Ascending aorta (tissue), 2 donors: ENCODE results near the gene DAGLA. TPM values are rescaled to one million over a fixed set of nuclear protein-coding genes. Genes with fewer than 3 reads are reported as not detected.

Experiments used
- DNase-seq, 2 donors: peaks; one replicate each; pipeline ENCODE4 v3.0.0-alpha.2; 2019; ENCODE audit warnings: low spot score in 2 of 2
- H3K27ac ChIP-seq, 2 donors: fragments of 200-600 bp; sonication (generic); one replicate each; pipeline ENCODE4 v1.5.1; 2016 to 2017; ENCODE audit warnings: mild to moderate bottlenecking in 1 of 2
- H3K27me3 ChIP-seq: fragments of 200-600 bp; sonication (generic); one replicate; pipeline ENCODE4 v1.5.1; 2017
- H3K36me3 ChIP-seq, 2 donors: fragments of 200-600 bp; sonication (generic); one replicate each; pipeline ENCODE4 v1.5.1; 2016
- H3K4me1 ChIP-seq, 2 donors: fragments of 200-600 bp; sonication (generic); one replicate each; pipeline ENCODE4 v1.5.1; 2016 to 2017; ENCODE audit warnings: mild to moderate bottlenecking in 1 of 2
- H3K4me3 ChIP-seq, 2 donors: fragments of 200-600 bp; sonication (generic); one replicate each; pipeline ENCODE4 v1.5.1; 2016 to 2017; ENCODE audit warnings: mild to moderate bottlenecking in 1 of 2
- H3K9me3 ChIP-seq, 2 donors: fragments of 200-600 bp; sonication (generic); one replicate each; pipeline ENCODE4 v1.5.1; 2016
- CTCF ChIP-seq, 3 experiments: fragments of 200-600 bp in 2 of 3; fragments of 450-650 bp in 1 of 3; sonication (generic) in 2 of 3; IDR thresholded peaks; one replicate each; pipeline ENCODE4 v1.5.1; 2016 to 2019; ENCODE audit warnings: antibody characterized with exemption in 3 of 3, mild to moderate bottlenecking in 1 of 3, moderate library complexity in 1 of 3
- intact Hi-C: fragments of 100-400 bp; cut with DNase I; formaldehyde crosslinking; loops from one replicate; pipeline ENCODE4 v1.15.1; 2023
- total RNA-seq: library from RNA; depleted of rRNA; stranded (reverse); fragments of >200 nt; gene quantifications from one replicate; pipeline ENCODE4 v1.1.0, GENCODE V29; 2016

Gene DAGLA
- total RNA-seq, 1 donor from 2014 or later, result 5.3 TPM

- H3K36me3 ChIP-seq, result peaks cover 28 to 32% of the 10 kb centered on the region in 2 donors
- peak in 2 of 3 experiments; percentile 20 to 22 for TF ChIP-seq CTCF (IDR thresholded peaks at IDR 0.05)
- peak within 1 kb of the TSS; percentile 87 to 97 for H3K27ac ChIP-seq
- peak; percentile 60 to 93 for DNase-seq
- no peaks in the 10 kb centered on the region for H3K9me3 ChIP-seq
- peaks cover 5 to 19% of the 10 kb centered on the region in 2 donors for H3K4me1 ChIP-seq
- intact Hi-C loops, result loop anchor here (1.0 to 5.0 kb wide), 4 partner anchors 23 to 330 kb away; partner anchors contain the start of genes FTH1 and INCENP
- H3K4me3 ChIP-seq, result peak within 1 kb of the TSS; percentile 79 to 99
- H3K27me3 ChIP-seq, result no peaks in the 10 kb centered on the region
Observed at GRCh38 chr11:61792310-61793082, 112.3 kb downstream of the DAGLA start, which contains the start of the genes FEN1 and TMEM258. FEN1 (plus strand) TSS chr11:61792911; CDS start chr11:61795362, 2,451 bp downstream. TMEM258 (minus strand) TSS chr11:61792599; CDS start chr11:61792558, 41 bp downstream.

- TF ChIP-seq CTCF (IDR thresholded peaks at IDR 0.05), result no peak
- intact Hi-C loops, result loop anchor here (2.0 to 5.0 kb wide), 3 partner anchors 156 to 329 kb away; partner anchors contain the start of genes FTH1 and INCENP
- Histone ChIP-seq H3K27ac (peak overlapping the region; percentile 87 to 97), H3K4me1 (peaks cover 5 to 19% of the 10 kb centered on the region in 2 donors), H3K27me3 (no peaks in the 10 kb centered on the region), H3K4me3 (peak overlapping the region; percentile 79 to 99), H3K36me3 (peaks cover 20 to 25% of the 10 kb centered on the region in 2 donors), H3K9me3 (no peaks in the 10 kb centered on the region)
- no peak for DNase-seq
Observed at GRCh38 chr11:61793083-61793828, 113.1 kb downstream of the DAGLA start.

DNA sequence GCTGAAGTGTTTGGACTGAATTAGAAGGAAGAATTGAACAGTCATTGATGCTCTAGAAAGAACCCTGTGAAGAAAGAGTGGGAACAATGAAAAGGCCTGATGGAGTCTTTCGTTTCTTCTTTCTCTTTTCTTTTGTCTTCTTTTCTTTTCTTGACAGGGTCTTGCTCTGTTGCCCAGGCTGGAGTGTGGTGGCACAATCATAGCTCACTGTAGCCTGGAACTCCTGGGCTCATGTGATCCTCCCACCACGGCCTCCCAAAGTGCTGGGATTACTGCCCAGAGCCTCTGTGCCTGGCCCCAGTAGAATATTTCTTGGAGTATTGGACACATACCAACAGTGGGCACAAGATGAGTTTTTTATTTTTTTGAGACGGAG lies 113.6 kb downstream of the DAGLA start:
- H3K9me3 ChIP-seq, result no peaks in the 10 kb centered on the region
- peaks cover 15 to 19% of the 10 kb centered on the region in 2 donors for H3K36me3 ChIP-seq
- no peaks in the 10 kb centered on the region for H3K27me3 ChIP-seq
- TF ChIP-seq CTCF (IDR thresholded peaks at IDR 0.05), result no peak
- no peak overlapping the region for H3K4me3 ChIP-seq
- H3K27ac ChIP-seq, result no peak overlapping the region
- intact Hi-C loops, result loop anchor here (2.0 to 5.0 kb wide), 3 partner anchors 155 to 328 kb away; partner anchors contain the start of genes FTH1 and INCENP
- H3K4me1 ChIP-seq, result peaks cover 5 to 19% of the 10 kb centered on the region in 2 donors
- no peak for DNase-seq

- Histone ChIP-seq H3K4me3 (no peak overlapping the region), H3K36me3 (peaks cover 7 to 12% of the 10 kb centered on the region in 2 donors), H3K9me3 (no peaks in the 10 kb centered on the region), H3K4me1 (peaks cover 5 to 19% of the 10 kb centered on the region in 2 donors), H3K27ac (no peak overlapping the region), H3K27me3 (no peaks in the 10 kb centered on the region)
- TF ChIP-seq CTCF (IDR thresholded peaks at IDR 0.05), result no peak
- no peak for DNase-seq
- intact Hi-C loops, result loop anchor here (5.0 kb wide), 2 partner anchors 173 to 328 kb away; partner anchors contain the start of genes FTH1 and INCENP
Observed at GRCh38 chr11:61794579-61794978, 114.4 kb downstream of the DAGLA start.

- TF ChIP-seq CTCF (IDR thresholded peaks at IDR 0.05), result no peak
- Histone ChIP-seq H3K36me3 (peaks cover 0 to 6% of the 10 kb centered on the region in 2 donors), H3K4me1 (peaks cover 5 to 19% of the 10 kb centered on the region in 2 donors), H3K27me3 (no peaks in the 10 kb centered on the region), H3K27ac (no peak overlapping the region), H3K4me3 (no peak overlapping the region), H3K9me3 (no peaks in the 10 kb centered on the region)
- DNase-seq, result no peak
- intact Hi-C loops, result loop anchor here (5.0 kb wide), 3 partner anchors 57 to 517 kb away; no protein-coding TSS in a partner anchor
Observed at GRCh38 chr11:61795459-61795858, 115.3 kb downstream of the DAGLA start.
